Inflammatory macrophage treated with lipopolysaccharide for 1 hour (primary cell): Measurements from ENCODE around the gene FAM53A.
"Not testable (repeated sequence)": the region's sequence is repeated elsewhere in the genome, so short reads cannot be mapped to it uniquely, and the experiment has no call there.

Experiments
- DNase-seq, 2 donors: peaks; one replicate each; pipeline ENCODE4 v3.0.0-alpha.2; 2020 to 2022

Gene FAM53A

GRCh38 chr4:1618438-1618837, 65.7 kb downstream of the FAM53A start:
- no peak for DNase-seq

- no peak for DNase-seq
These were observed 67.6 kb downstream of the FAM53A start for GRCh38 chr4:1616557-1616930.

- DNase-seq: no peak
These were observed 68.1 kb downstream of the FAM53A start for GRCh38 chr4:1615786-1616556.

- no peak for DNase-seq
These were observed 69.1 kb downstream of the FAM53A start for GRCh38 chr4:1614854-1615595.

- DNase-seq: no peak
These were observed 69.6 kb downstream of the FAM53A start for GRCh38 chr4:1614502-1614853.

GRCh38 chr4:1614049-1614448, 70.1 kb downstream of the FAM53A start:
- no peak for DNase-seq

- DNase-seq: no peak
These were observed 71.0 kb downstream of the FAM53A start for GRCh38 chr4:1613099-1613495.

- no peak for DNase-seq
These were observed 71.6 kb downstream of the FAM53A start for GRCh38 chr4:1612278-1613098.

- no peak for DNase-seq
These were observed 72.6 kb downstream of the FAM53A start for GRCh38 chr4:1611501-1611870.

- no peak for DNase-seq
These were observed 73.2 kb downstream of the FAM53A start for GRCh38 chr4:1610791-1611500.

- DNase-seq: no peak
These were observed 74.0 kb downstream of the FAM53A start for GRCh38 chr4:1609901-1610790.

- no peak for DNase-seq
These were observed 75.2 kb downstream of the FAM53A start for GRCh38 chr4:1608821-1609500.

GRCh38 chr4:1608196-1608820, 75.8 kb downstream of the FAM53A start:
- DNase-seq: no peak

- not testable (repeated sequence) for DNase-seq
These were observed 76.5 kb downstream of the FAM53A start for GRCh38 chr4:1607436-1608195.

GRCh38 chr4:1604706-1605205, 79.4 kb downstream of the FAM53A start:
- DNase-seq: no peak

- no peak for DNase-seq
These were observed 79.9 kb downstream of the FAM53A start for GRCh38 chr4:1604181-1604705.

- no peak for DNase-seq
These were observed 80.5 kb downstream of the FAM53A start for GRCh38 chr4:1603413-1604135.

GRCh38 chr4:1602655-1603412, 81.3 kb downstream of the FAM53A start:
- no peak for DNase-seq
